ENCODE results near the gene DACH1. TPM values are rescaled to one million over a fixed set of nuclear protein-coding genes. Genes with fewer than 3 reads are reported as not detected.

Gene DACH1
- total and polyA plus RNA-seq, 9 of the 15 experiments (the other 6 are each of a cell fraction or from before 2014, with no cell fraction given): 0.04 to 0.07 (median 0.04) TPM; not detected in 2

DNA sequence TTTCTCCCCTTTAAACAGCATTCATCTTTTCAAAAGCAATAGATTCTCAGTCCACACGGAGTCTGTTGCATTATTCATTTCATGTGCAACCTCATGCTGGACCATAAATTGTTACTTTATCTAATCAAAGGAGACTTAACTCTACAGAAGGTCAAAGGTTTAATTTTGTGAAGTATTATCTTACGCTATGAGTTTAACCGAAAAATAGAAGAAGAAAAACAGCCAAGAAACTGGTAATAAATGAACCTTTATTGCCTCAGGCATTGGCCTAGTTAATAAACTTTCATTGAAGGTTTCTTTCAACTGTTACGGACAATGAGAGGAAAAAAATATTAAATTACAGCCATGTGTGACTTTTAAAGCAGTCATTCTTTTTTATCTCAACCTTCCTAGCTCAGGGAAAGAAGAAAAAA, 223.6 kb downstream of the DACH1 start:
- ATAC-seq: no peak
- no peak for TF ChIP-seq MEIS2 (IDR thresholded peaks at IDR 0.05; ENCODE audit: partially characterized antibody)
- no peak for TF ChIP-seq NCOA2 (IDR thresholded peaks at IDR 0.05; ENCODE audit: partially characterized antibody in 2 of 2)
- TF ChIP-seq ZNF239 (CRISPR knock-in tag; IDR thresholded peaks at IDR 0.05): no peak
- TF ChIP-seq TEAD2 (tag; IDR thresholded peaks at IDR 0.05): no peak
- no peak for TF ChIP-seq SAFB (IDR thresholded peaks at IDR 0.05; ENCODE audit: borderline replicate concordance, low read depth, low read length)
- no peak for TF ChIP-seq TBL1XR1 (IDR thresholded peaks at IDR 0.05; ENCODE audit: low read length in 2 of 2)
- TF ChIP-seq, protein P1, sequence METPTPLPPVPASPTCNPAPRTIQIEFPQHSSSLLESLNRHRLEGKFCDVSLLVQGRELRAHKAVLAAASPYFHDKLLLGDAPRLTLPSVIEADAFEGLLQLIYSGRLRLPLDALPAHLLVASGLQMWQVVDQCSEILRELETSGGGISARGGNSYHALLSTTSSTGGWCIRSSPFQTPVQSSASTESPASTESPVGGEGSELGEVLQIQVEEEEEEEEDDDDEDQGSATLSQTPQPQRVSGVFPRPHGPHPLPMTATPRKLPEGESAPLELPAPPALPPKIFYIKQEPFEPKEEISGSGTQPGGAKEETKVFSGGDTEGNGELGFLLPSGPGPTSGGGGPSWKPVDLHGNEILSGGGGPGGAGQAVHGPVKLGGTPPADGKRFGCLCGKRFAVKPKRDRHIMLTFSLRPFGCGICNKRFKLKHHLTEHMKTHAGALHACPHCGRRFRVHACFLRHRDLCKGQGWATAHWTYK (CRISPR knock-in tag; IDR thresholded peaks at IDR 0.05): no peak
- no peaks in the 10 kb centered on the region for H3K4me1 ChIP-seq (replicated peaks in 1 of 2; ENCODE audit: control insufficient read depth in 2 of 2, insufficient read depth in 2 of 2, low read length in 2 of 2)
- POLR2A ChIA-PET: no interaction called here
- H3K36me3 ChIP-seq (ENCODE audit: control insufficient read depth, insufficient read depth, low read length): no peaks in the 10 kb centered on the region
- no peaks in the 10 kb centered on the region for H4K20me1 ChIP-seq (replicated peaks; ENCODE audit: control insufficient read depth, insufficient read depth, low read length)
- FAIRE-seq: no peak
- intact Hi-C loops (cut with micrococcal nuclease) (no loop called here), in situ Hi-C loops (cut with MboI) (no loop called here)
- no peak for DNase-seq (ENCODE audit: extremely low read depth in 1 of 4, low spot score in 3 of 4)
- H3K9me3 ChIP-seq (replicated peaks; ENCODE audit: control insufficient read depth, insufficient read depth, low read depth, low read length): no peaks in the 10 kb centered on the region
- no peak overlapping the region for H3K9ac ChIP-seq (ENCODE audit: insufficient read depth in 1 of 2, low read depth in 2 of 2, low read length in 2 of 2)
- BruUV-seq (replicated peaks): no TSS peak
- H2AFZ ChIP-seq (ENCODE audit: low read depth, low read length): no peak overlapping the region
- H3K27me3 ChIP-seq (ENCODE audit: control insufficient read depth in 2 of 2, insufficient read depth in 2 of 2, low read length in 2 of 2): no peaks in the 10 kb centered on the region
- CTCF ChIA-PET (ENCODE audit: low intra/inter-chr PET ratio): no interaction called here
- no peak overlapping the region for H3K4me3 ChIP-seq
- H3K9me1 ChIP-seq (ENCODE audit: control insufficient read depth, insufficient read depth, low read length): no peaks in the 10 kb centered on the region
- 0% methylated on average over 4 of the region's 4 CpGs for WGBS (ENCODE audit: insufficient coverage, low coverage, missing lambda C conversion rate)
- no peaks in the 10 kb centered on the region for H3K79me2 ChIP-seq (ENCODE audit: control insufficient read depth, insufficient read depth, low read length)
- no peak overlapping the region for H3K27ac ChIP-seq (ENCODE audit: extremely low read depth, low read depth, low read length)
- no peak overlapping the region for H3K4me2 ChIP-seq (ENCODE audit: insufficient read depth, low read length)

All from K562 (cell line).